PFSK-1 (cell line): ENCODE data around the gene GNB3.

Experiments
- FOXP2 ChIP-seq: optimal IDR thresholded peaks from 2 replicates; pipeline ENCODE3; 2011; ENCODE audit warnings: borderline replicate concordance, control low read depth, inconsistent platforms; ENCODE audit not compliant: insufficient read depth; ENCODE audit errors: extremely low read length, extremely low read depth
- POLR2AphosphoS5 ChIP-seq: IDR thresholded peaks from 2 replicates; pipeline ENCODE4 v1.6.1; 2012; ENCODE audit warnings: low read depth, mild to moderate bottlenecking, control low read depth, low read length, moderate library complexity
- SIN3A ChIP-seq: IDR thresholded peaks from 2 replicates; pipeline ENCODE4 v1.6.1; 2012; ENCODE audit warnings: mild to moderate bottlenecking, low read length, moderate library complexity, borderline replicate concordance; ENCODE audit not compliant: insufficient read depth
- TAF1 ChIP-seq: IDR thresholded peaks from 2 replicates; pipeline ENCODE4 v1.6.1; 2012; ENCODE audit warnings: low read length, control low read depth, borderline replicate concordance; ENCODE audit not compliant: insufficient read depth
- TF ChIP-seq, protein P1 (sequence below), 2 experiments: IDR thresholded peaks; 2 replicates each; pipeline versions ENCODE4 v1.6.1 to v1.8.0; 2011 to 2012; ENCODE audit warnings: low read depth in 2 of 2, low read length in 2 of 2, control low read depth in 1 of 2, inconsistent platforms in 1 of 2, mild to moderate bottlenecking in 1 of 2, moderate library complexity in 1 of 2; ENCODE audit not compliant: insufficient read depth in 1 of 2

Gene GNB3

DNA sequence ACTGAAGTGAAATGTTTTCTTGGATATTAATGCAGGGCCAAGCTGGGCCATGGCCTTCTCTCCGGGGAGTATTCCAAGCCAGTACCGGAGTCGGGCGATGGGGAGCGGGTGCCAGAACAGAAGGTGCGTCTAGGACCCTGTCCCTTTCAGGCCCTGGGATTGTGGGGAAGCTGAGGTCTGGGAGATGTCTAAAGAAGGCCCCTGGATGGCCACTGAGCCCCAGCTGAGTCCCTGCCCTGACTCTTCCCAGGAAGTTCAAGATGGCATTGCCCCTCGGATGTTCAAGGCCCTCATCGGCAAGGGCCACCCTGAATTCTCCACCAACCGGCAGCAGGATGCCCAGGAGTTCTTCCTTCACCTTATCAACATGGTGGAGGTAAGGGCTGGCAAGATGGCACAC lies 19.4 kb downstream of the GNB3 start:
- no peak for TF ChIP-seq TAF1
- TF ChIP-seq POLR2AphosphoS5: no peak
- no peak for TF ChIP-seq SIN3A
- TF ChIP-seq FOXP2: no peak
- TF ChIP-seq, protein P1, sequence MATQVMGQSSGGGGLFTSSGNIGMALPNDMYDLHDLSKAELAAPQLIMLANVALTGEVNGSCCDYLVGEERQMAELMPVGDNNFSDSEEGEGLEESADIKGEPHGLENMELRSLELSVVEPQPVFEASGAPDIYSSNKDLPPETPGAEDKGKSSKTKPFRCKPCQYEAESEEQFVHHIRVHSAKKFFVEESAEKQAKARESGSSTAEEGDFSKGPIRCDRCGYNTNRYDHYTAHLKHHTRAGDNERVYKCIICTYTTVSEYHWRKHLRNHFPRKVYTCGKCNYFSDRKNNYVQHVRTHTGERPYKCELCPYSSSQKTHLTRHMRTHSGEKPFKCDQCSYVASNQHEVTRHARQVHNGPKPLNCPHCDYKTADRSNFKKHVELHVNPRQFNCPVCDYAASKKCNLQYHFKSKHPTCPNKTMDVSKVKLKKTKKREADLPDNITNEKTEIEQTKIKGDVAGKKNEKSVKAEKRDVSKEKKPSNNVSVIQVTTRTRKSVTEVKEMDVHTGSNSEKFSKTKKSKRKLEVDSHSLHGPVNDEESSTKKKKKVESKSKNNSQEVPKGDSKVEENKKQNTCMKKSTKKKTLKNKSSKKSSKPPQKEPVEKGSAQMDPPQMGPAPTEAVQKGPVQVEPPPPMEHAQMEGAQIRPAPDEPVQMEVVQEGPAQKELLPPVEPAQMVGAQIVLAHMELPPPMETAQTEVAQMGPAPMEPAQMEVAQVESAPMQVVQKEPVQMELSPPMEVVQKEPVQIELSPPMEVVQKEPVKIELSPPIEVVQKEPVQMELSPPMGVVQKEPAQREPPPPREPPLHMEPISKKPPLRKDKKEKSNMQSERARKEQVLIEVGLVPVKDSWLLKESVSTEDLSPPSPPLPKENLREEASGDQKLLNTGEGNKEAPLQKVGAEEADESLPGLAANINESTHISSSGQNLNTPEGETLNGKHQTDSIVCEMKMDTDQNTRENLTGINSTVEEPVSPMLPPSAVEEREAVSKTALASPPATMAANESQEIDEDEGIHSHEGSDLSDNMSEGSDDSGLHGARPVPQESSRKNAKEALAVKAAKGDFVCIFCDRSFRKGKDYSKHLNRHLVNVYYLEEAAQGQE (IDR thresholded peaks at IDR 0.05; ENCODE audit: insufficient read depth in 1 of 2, low read depth in 2 of 2, low read length in 2 of 2): no peak

DNA sequence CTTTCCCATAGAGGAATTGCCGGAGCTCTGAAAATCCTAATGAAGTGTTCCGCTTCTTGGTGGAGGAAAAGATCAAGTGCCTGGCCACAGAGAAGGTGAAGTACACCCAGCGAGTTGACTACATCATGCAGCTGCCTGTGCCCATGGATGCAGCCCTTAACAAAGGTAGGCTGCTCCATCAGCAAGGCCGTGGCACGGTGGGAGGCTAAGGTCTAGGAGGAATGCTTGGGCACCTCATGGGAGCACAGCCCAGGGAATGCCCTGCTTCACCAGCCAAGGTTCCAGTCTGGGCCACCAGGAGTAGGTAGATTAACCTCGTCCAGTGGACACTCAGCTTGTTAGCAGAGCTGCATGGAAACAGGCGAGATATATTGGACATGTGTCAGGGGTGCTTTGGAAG lies 20.2 kb downstream of the GNB3 start:
- TF ChIP-seq, protein P1 (IDR thresholded peaks at IDR 0.05; ENCODE audit: insufficient read depth in 1 of 2, low read depth in 2 of 2, low read length in 2 of 2): no peak
- TF ChIP-seq SIN3A (no peak), POLR2AphosphoS5 (no peak), FOXP2 (no peak), TAF1 (no peak)

- no peak for TF ChIP-seq POLR2AphosphoS5
- TF ChIP-seq, protein P1 (IDR thresholded peaks at IDR 0.05; ENCODE audit: insufficient read depth in 1 of 2, low read depth in 2 of 2, low read length in 2 of 2): no peak
- no peak for TF ChIP-seq FOXP2
- TF ChIP-seq TAF1: no peak
- TF ChIP-seq SIN3A: no peak
Measured at GRCh38 chr12:6861391-6861790, 20.7 kb downstream of the GNB3 start.

DNA sequence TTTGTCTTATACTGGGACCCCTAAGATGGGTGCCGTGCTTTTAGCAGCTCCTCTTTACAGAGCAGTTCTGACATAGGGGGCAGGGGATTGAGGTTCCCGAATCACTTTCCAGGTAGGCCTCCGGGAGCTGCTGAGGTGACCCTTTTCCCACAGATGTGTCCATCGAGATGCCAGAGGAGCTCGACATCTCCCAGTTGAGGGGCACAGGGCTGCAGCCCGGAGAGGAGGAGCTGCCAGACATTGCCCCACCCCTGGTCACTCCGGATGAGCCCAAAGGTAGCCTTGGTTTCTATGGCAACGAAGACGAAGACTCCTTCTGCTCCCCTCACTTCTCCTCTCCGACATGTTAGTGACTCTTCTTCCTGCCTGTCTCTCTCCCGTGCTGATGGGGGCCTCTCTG lies 22.3 kb downstream of the GNB3 start:
- no peak for TF ChIP-seq FOXP2
- TF ChIP-seq, protein P1 (IDR thresholded peaks at IDR 0.05; ENCODE audit: insufficient read depth in 1 of 2, low read depth in 2 of 2, low read length in 2 of 2): no peak
- no peak for TF ChIP-seq SIN3A
- no peak for TF ChIP-seq TAF1
- no peak for TF ChIP-seq POLR2AphosphoS5

- TF ChIP-seq FOXP2: no peak
- no peak for TF ChIP-seq TAF1
- TF ChIP-seq POLR2AphosphoS5: no peak
- TF ChIP-seq, protein P1 (IDR thresholded peaks at IDR 0.05; ENCODE audit: insufficient read depth in 1 of 2, low read depth in 2 of 2, low read length in 2 of 2): no peak
Measured at GRCh38 chr12:6863586-6864321, 23.0 kb downstream of the GNB3 start.
